Astrocyte of the hippocampus (primary cell): ENCODE data around the gene LCMT2.

Experiments
- DNase-seq: peaks from one replicate; pipeline ENCODE4 v3.0.0; 2011; ENCODE audit warnings: low read depth, low spot score

Gene LCMT2, protein sequence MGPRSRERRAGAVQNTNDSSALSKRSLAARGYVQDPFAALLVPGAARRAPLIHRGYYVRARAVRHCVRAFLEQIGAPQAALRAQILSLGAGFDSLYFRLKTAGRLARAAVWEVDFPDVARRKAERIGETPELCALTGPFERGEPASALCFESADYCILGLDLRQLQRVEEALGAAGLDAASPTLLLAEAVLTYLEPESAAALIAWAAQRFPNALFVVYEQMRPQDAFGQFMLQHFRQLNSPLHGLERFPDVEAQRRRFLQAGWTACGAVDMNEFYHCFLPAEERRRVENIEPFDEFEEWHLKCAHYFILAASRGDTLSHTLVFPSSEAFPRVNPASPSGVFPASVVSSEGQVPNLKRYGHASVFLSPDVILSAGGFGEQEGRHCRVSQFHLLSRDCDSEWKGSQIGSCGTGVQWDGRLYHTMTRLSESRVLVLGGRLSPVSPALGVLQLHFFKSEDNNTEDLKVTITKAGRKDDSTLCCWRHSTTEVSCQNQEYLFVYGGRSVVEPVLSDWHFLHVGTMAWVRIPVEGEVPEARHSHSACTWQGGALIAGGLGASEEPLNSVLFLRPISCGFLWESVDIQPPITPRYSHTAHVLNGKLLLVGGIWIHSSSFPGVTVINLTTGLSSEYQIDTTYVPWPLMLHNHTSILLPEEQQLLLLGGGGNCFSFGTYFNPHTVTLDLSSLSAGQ

GRCh38 chr15:43329960-43330779, at the start of gene LCMT2:
TSS of gene LCMT2 (minus strand) at chr15:43330573. CDS start at chr15:43330489, 84 bp downstream.
- peak; percentile 96 for DNase-seq

GRCh38 chr15:43378601-43379000, 48.2 kb upstream of the LCMT2 start:
- DNase-seq: no peak

DNA sequence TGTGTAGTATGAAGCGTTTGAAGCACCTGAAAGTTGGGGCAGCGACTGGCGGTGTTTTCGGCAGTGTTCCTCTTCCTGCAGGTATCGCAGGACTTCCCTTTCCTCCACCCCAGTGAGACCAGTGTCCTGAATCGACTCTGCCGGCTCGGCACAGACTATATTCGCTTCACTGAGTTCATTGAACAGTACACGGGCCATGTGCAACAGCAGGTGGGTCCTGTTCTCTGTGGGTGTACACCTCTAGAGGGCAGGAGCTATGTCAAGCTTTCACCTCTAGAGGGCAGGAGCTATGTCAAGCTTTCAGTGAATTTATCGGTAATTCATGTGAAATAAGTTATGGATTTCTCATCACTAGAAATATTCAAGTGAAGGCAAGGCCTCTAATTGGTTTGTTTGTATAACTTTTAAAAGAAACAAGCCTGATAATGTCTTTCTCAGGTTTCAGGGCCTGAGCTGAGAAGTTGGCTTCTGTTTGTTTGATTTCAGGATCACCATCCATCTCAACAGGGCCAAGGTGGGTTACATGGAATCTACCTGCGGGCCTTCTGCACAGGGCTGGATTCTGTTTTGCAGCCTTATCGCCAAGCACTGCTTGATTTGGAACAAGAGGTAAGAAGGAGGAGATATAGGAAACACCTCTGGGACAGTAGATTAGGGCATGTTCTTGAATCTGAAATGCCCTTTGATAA, 45.8 kb upstream of the LCMT2 start:
- peak; percentile 41 for DNase-seq

DNA sequence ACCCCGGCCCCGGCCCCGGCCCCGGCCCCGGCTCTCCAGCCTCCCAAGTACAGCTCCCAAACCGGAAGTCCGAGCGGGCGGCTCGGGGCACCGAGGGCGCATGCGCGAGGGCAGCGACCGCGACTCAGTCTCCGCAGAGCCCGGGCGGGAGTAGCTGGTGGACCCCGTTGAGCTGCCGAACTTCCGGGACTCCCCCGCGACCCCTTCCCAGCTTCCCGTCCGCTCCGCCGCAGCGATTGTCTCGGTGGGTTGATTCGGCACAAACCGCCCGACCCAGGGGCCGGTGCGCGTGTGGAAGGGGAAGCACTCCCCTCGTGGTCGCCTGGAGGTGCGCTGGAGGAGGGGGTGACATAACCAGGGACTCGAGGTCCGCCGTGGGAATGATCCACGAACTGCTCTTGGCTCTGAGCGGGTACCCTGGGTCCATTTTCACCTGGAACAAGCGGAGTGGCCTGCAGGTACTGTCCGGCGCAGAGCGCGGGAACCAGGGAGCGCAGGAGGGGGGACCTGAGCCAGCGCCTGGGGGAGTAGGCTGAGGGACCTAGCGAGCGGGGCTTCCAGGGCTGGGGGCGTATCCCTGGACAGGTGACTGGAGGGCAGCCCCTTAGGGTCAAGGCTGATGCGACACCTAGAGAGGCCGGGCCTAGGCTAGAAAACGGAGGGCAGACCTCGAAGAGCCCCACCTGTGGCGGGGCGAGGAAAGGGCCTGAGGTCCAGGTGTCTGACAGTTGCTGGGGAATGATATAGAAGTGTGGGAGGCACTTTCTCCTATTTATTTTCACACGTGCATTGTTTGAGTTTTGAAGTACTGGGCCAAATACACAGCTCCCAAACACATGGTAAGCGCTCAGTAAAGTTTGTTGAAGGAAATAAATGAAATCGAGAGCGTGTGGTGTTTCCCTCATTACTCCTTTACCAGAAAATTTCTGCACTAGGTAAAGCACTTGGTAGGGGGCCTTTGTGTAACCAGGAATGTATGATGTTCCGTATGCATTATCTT, 40.9 kb upstream of the LCMT2 start, which contains the start of the genes TUBGCP4 and ZSCAN29:
Gene TUBGCP4, plus strand, starts transcription at position 127 of the 1,000 bp plus-strand sequence. Its CDS starts 254 bp downstream, at position 381.
Gene ZSCAN29, minus strand, starts transcription at position 69 of the 1,000 bp plus-strand sequence. CDS start 1,130 bp downstream, outside the sequence.
- peak; percentile 92 for DNase-seq

DNA sequence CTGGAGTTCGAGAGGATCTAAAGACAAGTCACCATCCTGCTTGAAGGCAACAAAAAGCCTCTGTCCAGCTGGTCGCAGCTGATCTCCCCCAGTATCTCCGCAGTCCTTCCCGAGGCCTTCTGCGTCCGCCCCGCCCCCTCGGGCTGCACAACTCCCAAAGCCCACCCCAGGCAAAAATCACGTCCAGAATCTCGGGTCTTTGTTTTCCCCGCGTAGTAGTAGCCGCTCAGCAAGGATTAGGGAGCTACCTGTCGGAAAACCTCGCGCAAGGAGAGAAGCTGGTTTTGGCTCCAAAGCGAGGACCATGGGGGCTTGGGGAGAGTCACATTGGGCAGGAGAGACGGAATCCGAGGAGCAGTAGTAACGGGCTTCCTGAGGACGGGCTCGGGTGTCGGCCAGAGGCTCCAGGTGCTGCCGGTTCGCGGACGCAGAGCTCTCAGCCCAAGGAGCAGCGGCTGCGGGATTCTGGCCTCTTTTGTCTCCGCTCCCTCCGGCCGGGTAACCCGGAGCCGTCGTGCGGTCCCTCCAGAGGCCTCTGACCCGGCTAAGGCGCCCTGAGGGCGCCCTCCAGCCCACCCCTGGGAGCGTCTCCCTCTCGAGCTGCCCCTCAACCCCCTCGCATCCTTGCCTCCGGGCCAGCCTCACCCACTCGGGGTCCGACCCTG, 40.1 kb upstream of the LCMT2 start:
- peak; percentile 48 for DNase-seq

DNA sequence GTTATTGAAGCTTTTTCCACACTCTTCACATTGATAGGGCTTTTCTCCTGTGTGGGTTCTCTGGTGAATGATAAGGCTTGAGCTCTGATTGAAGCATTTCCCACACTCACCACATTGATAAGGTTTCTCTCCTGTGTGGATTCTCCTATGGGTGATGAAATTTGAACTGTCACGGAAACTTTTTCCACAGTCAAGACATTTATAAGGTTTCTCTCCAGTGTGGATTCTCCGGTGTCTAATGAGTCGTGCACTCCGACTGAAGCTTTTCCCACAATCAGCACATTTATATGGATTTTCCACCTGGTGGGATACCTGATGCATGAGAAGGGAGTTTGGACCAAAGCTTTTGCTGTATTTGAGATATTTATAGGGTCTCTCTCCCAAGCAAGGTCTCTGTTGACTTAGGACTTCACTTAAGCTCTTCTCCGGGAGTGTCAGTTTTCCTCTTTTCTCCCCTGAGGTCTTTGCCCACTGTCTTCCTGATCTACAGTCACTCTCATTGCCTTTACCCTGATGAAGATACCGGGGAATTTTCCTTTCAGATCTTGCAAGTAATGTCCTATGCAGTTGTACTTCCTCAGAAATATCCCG, 31.0 kb upstream of the LCMT2 start:
- no peak for DNase-seq

DNA sequence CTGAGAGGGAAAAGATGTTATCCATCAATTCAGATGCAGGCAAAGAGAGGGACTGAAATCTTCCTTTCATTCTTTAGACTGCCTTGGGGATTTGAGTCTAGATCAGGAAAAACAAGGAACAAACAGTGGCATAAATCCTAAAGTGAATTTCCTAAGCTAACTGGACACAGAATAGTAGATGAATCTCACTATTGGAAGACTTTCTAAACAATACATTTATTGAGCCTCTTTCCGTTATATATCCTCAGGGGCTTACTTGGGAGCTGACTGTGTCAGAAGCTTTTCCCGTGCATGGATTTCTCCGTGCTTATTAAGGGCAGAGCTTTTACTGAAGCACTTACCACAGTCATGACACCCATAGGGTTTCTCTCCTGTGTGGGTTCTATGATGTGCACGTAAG, 30.4 kb upstream of the LCMT2 start:
- no peak for DNase-seq

DNA sequence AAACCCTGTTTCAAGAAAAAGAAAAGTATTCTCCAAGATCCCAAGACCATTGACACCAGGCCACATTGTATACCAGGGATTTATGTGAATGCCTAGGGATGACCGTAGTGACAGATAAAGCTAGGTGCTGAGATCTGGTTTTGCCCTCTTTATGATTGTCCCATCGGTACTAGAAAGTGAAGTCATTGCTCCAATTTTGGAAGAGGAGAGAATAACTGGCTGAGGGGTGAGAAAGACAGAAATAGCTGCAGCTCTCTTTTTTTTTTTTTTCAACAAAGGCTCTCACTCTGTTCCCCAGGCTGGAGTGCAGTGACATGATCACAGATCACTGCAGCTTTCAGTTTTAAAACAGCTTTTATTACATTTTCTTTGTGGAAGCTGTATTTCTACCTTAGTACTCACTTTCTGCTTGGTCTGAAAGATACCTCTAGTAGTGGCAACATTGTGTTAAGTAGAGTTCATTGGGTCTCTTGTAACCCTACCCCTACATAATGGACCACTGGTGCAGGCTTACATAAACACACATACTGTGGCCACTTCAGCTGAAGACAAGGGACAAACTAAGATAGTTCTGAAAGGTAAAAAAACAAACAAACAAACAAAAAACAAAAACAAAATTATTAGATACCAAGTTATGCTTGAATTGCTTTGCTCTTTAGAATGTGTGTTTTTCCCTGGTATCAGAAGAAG, 22.5 kb upstream of the LCMT2 start:
- no peak for DNase-seq

- no peak for DNase-seq
These were observed 16.7 kb upstream of the LCMT2 start for GRCh38 chr15:43347114-43347513.

DNA sequence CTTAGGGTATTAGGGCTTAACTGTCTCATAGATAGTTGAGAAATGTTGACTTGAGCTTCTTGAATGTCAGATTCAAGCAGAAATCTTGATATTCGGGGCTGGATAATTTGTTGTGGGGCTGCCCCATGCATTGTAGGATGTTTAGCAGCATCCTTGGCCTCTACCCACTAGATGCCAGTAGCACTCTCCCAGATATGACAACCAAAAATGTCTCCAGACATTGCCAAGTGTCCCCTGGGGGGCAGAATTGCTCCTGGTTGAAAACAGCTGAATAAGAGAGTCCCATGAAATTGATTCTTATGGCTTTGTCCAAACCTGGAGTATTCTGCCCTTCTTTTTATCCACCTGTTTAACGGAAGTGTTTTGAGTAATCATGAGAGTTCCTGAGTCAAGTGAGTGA, 15.9 kb upstream of the LCMT2 start:
- no peak for DNase-seq

GRCh38 chr15:43330780-43331087, 361 bp upstream of the LCMT2 start:
- no peak for DNase-seq

- DNase-seq: no peak
These were observed 985 bp downstream of the LCMT2 start for GRCh38 chr15:43329217-43329959.

GRCh38 chr15:43325039-43325684, 5.2 kb downstream of the LCMT2 start:
- no peak for DNase-seq

DNA sequence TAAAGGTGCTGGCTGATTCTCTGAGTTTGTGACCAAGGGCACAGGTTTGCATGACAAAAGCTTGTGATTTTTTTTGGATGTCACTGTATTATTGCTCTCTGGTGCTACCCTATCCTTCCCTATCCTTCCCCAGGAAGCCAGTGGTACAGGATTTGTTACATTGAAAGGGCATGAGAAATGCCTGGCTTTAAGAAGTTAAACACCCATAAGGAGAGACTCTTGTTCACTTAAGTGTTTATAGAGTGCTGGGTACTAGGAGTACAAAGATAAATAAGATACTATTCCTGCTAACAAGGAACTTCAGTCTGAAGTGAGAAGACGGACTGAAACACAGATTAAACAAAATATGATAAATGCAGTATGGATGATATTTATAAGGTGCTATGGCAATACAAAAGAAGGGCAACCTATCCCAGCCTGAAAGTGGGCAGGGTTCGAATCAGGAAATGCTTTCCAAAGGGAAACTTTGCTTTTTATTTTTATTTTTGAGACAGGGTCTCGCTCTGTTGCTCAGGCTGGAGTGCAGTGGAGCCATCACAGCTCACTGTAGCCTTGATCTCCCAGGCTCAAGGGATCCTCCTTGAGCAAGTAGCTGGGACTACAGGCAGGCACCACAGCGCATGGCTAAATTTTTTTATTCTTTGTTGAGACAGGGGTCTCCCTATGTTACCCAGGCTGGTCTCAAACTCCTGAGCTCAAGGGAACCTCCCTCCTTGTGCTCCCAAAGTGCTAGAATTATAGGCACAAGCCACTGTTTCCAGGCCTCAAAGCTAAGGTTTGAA, 11.2 kb downstream of the LCMT2 start:
- no peak for DNase-seq

GRCh38 chr15:43317566-43318184, 12.7 kb downstream of the LCMT2 start:
- DNase-seq: peak; percentile 59

DNA sequence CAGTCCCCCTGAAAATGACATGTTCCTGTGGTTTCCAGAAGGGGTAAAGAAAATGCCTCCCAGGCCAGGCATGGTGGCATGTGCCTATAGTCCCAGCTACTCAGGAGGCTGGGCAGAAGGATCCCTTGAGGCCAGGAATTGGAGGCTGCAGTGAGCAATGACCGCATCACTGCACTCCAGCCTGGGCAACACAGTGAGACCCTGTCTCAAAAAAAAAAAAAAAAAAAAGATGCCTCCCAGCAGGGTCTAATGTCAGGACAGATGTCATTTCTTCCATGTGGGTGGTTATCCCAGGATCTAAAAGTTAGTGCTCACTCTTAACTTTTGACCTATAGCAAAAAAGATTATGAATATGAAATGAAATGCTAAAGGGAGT, 13.4 kb downstream of the LCMT2 start:
- DNase-seq: no peak
